CD4-positive, alpha-beta T cell treated with Interferon alpha-2 for 1 hour (primary cell): Measurements from ENCODE around the gene SAP30.

ENCODE experiments used
- DNase-seq, 2 donors: peaks; one replicate each; pipeline ENCODE4 v3.0.0-alpha.2; 2020 to 2022

Gene SAP30

DNA sequence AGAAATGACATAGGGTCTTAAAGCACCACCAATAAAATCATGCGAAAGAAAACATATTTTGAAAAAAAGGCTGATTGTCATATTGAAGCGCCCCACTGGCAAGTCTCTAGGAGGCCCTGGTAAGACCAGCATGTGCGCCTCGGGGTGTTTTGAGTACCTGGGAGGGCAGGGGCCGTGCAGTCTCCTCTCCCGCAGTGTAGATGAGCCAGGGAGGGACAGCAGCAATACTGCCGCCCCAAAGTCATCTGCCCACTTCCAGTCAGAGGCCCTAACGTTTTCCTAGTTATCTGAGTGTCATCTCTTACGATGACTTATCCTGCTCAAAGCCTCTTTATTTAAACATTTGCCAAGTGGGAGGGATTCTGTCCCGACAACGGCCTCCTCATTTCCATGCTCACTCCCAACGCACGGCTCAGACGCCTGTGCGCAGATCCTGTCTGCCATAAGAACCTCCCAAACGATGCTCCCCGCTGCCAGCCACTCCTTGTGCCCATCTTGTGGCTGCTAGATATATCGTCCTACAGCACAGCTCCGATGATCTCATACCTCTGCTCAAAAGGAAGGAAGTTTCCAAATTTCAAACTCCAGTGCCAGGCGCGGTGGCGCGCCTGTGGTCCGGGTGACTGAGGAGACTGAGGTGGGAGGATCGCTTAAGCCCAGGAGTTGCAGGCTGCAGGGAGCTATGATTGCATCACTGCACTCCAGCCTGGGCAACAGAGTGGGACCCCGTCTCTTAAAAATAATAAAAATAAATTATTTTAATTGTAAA is 45.3 kb downstream of the SAP30 start:
- DNase-seq = peak; percentile 10 to 60

DNA sequence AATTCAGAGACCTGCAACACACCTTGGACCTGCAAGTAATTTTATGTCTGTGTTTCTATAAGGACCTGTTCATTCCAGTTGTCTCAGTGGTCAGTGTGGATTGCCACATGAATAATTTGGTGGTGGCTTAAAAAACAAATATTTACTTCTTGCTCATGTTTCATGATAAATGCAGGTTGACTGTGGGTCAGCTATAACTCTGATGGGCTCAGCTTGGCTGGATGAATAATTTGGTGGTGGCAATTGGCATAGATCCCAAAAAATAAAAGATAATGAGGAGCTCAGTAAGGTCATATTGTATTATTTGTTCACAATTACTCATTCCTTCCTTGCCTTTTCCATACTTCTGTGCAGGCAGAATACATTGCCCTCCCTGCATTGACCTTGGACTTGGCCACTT is 47.1 kb downstream of the SAP30 start:
- DNase-seq = no peak

DNA sequence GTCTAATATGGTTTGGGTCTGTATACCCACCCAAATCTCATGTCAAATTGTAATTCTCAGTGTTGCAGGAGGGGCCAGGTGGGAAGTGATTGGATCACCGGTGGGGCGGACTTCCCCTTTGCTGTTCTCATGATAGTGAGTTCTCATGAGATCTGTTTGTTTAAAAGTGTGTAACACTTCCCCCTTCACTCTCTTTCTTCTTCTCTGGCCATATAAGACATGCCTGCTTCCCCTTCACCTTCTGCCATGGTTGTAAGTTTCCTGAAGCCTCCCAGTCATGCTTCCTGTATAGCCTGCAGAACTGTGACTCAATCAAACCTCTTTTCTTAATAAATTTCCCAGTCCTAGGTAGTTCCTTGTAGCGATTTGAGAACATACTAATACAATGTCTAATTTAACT is 47.9 kb downstream of the SAP30 start:
- DNase-seq = no peak

DNA sequence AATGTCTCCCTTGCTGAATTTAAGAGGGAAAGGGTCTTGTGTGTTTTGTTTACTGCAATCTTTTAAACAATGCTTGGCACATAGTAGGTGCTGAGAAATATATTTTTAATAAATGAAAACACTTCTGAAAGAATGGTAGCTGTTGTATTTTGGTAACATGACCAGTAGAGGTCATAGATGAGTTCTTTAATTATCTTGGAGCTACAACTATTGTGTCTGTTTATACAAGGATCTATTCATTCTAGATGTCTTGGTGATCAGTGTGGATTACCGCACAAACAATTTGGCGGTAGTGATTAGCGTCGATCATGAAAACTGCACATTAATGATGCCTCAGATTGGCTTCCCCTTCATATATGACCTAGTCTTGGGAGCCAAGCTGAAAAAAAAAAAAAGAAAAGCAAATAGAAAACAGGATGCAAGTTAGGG is 49.6 kb downstream of the SAP30 start:
- DNase-seq = peak in 1 of 2 donors; percentile 45

DNA sequence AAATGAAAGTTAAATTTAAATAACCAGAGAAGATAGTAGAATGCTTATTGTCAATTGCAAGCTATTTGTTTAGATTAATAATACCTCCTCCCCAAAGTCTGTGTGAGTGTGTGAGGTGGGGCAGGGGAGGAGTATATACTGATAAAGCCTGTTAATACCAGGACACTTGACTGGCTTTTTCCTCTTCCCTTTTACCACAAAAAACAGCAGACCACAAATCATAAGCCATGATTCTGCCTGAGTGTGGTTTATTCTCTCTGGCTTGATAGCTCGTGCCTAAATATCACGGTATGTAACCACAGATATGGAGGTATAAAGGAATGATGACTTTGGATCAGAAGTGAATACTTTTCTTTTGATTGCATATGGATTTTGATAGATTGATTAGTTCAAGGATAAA is 50.0 kb downstream of the SAP30 start:
- no peak for DNase-seq

DNA sequence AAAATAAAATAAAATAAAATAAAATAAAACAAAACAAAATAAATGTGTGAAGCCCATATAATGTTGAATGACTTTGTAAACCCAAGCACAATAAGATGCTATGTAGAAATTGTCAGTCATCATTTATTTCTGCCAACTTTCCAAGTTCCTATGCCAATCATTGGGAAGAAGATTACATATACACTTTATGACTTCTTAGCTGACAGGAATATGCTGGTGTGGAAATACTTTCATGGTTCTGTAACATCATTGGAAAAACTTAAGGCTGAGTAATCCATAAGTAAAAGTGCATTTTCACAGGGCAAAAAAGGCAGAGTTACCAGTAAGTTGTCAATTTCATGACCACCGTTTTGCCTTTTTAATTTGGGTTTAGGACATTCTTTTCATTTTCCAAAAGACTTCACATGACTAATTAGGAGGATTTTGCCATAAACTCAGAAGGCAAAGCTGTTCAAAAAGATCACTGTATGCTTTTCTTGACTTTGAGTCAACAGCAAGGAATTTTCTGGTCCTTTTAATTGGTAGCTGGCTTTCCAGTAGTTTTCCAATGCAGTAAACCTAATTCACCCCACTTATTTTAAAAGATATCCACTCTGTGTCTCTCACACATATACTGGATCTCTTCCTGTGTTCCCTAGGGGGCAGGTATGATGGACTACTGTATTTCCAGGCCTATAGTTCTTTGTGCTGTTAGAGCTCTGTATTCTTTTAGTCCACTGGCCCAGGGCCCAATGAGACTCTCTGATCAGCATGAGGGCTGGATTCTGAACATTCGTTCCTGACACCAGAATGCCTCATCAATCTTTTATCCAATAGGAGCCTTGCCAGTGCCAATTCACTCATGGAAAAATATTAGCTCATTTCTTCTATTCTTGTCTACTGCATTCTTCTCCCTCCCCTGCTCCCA is 54.4 kb downstream of the SAP30 start:
- DNase-seq = no peak

DNA sequence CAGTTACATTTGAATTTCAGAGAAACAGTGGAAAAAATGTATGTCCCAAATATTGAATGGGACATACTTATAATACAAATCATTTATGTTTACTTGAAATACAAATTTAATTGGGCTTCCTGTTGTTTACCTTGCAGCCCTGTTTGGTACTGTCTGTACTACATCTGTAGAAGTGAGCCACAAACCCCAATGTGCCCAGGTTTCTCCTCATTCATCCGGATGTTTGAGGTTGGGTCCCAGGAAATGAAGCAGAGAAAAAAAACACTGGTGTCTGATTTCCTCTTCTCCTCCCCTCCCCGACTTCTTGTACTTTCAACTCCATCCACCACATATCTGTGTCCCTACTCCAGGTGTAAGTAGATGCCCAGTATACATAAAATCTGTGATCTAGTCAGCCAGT is 55.3 kb downstream of the SAP30 start:
- peak in 1 of 2 donors; percentile 43 for DNase-seq
